Lung (tissue), 12 donors: ENCODE results near the gene CATSPERD. TPM values are rescaled to one million over a fixed set of nuclear protein-coding genes. Genes with fewer than 3 reads are reported as not detected.
A peak's percentile ranks its signal among the peaks of the same experiment; 100 is the strongest.

Experiments
- ATAC-seq: fragments of 200-7000 bp; cut with Tn5 transposase; one replicate; pipeline ENCODE4 v1.9.1; 2020; ENCODE audit warnings: moderate number of reproducible peaks; ENCODE audit not compliant: insufficient read depth, low FRiP score
- DNase-seq, 3 donors: peaks; one replicate each; pipeline ENCODE4 v3.0.0-alpha.2; 2013 to 2017
- H3K27ac ChIP-seq, 2 donors: one replicate each; pipeline ENCODE4 v1.5.1; 2013; ENCODE audit warnings: mild to moderate bottlenecking in 2 of 2, moderate library complexity in 2 of 2, control low read depth in 1 of 2, inconsistent platforms in 1 of 2, low read depth in 1 of 2, low read length in 1 of 2
- H3K27me3 ChIP-seq, 3 donors: one replicate each; pipeline ENCODE4 v1.5.1; 2013; ENCODE audit warnings: low read length in 2 of 3; ENCODE audit not compliant: control insufficient read depth in 3 of 3, insufficient read depth in 3 of 3
- H3K36me3 ChIP-seq, 4 donors: one replicate each; pipeline ENCODE4 v1.5.1; 2013; ENCODE audit warnings: low read length in 4 of 4, mild to moderate bottlenecking in 1 of 4, moderate library complexity in 1 of 4; ENCODE audit not compliant: control insufficient read depth in 4 of 4, insufficient read depth in 4 of 4
- H3K4me1 ChIP-seq, 5 donors: one replicate each; pipeline ENCODE4 v1.5.1; 2013; ENCODE audit warnings: low read length in 5 of 5, mild to moderate bottlenecking in 2 of 5, moderate library complexity in 1 of 5; ENCODE audit not compliant: control insufficient read depth in 5 of 5, insufficient read depth in 5 of 5
- H3K4me3 ChIP-seq: one replicate; pipeline ENCODE4 v1.5.1; 2013; ENCODE audit warnings: mild to moderate bottlenecking, control low read depth, moderate library complexity
- H3K9ac ChIP-seq, 2 donors: one replicate each; pipeline ENCODE4 v1.5.1; 2013; ENCODE audit warnings: low read length in 2 of 2, control low read depth in 1 of 2; ENCODE audit not compliant: insufficient read depth in 1 of 2
- H3K9me3 ChIP-seq, 4 donors: one replicate each; pipeline ENCODE4 v1.5.1; 2013; ENCODE audit warnings: low read length in 3 of 4, mild to moderate bottlenecking in 1 of 4, moderate library complexity in 1 of 4; ENCODE audit not compliant: control insufficient read depth in 4 of 4, insufficient read depth in 3 of 4
- CTCF ChIP-seq: IDR thresholded peaks from 2 replicates; pipeline ENCODE4 v1.5.1; 2012; ENCODE audit warnings: mild to moderate bottlenecking; ENCODE audit errors: control extremely low read depth, extremely low read depth
- WGBS, 2 donors: extraction: QIAGEN DNeasy Blood & Tissue Kit; methylation state at CpG; one replicate each; pipeline ENCODE4 v1.1.7; 2013; 5-methylcytosine and 5-hydroxymethylcytosine counted together
- polyA plus RNA-seq, 2 donors: library from polyadenylated mRNA; stranded (reverse); fragments of 200-250 nt; gene quantifications; one replicate each; pipeline ENCODE4 v1.2.1, GENCODE V29; 2013
- total RNA-seq, 2 donors: library from RNA; depleted of rRNA in 1 of 2; stranded (reverse); fragments of >200 nt in 1 of 2; gene quantifications; one replicate each; pipeline ENCODE4 v1.2.1, GENCODE V29; 2014 to 2021
- donor health status: control.
- donor health status: control.
- donor health status: Bipolar disorder and iron deficiency.
- donor health status: healthy.
- donor health status: DM: yes; HTN: yes; CAD: no.

Gene CATSPERD
- total and polyA plus RNA-seq, 4 donors, result 8.2 to 11.3 (median 9.2) TPM

- H3K4me3 ChIP-seq, result no peak overlapping the region
- no peaks in the 10 kb centered on the region for H3K27me3 ChIP-seq
- DNase-seq (peak in 2 of 3 donors; percentile 51 to 75), ATAC-seq (no peak)
- no peak overlapping the region for H3K9ac ChIP-seq
- H3K4me1 ChIP-seq, result peaks cover 0 to 5% (median 0%) of the 10 kb centered on the region in 5 donors
- no peaks in the 10 kb centered on the region for H3K36me3 ChIP-seq
- no peak overlapping the region for H3K27ac ChIP-seq
- TF ChIP-seq CTCF, result no peak
- H3K9me3 ChIP-seq, result peaks cover 0 to 2% (median 0%) of the 10 kb centered on the region in 4 donors
- WGBS, 2 donors, result 76 to 79% methylated on average over 10 of the region's 10 CpGs
Measured at GRCh38 chr19:5818594-5818993, 98.2 kb downstream of the CATSPERD start.

GRCh38 chr19:5820785-5821184 lies 100.3 kb downstream of the CATSPERD start:
- no peak for ATAC-seq
- H3K9me3 ChIP-seq, result peaks cover 0 to 2% (median 0%) of the 10 kb centered on the region in 4 donors
- no peak for DNase-seq
- TF ChIP-seq CTCF, result no peak
- H3K27ac ChIP-seq, result no peak overlapping the region
- H3K27me3 ChIP-seq, result no peaks in the 10 kb centered on the region
- no peaks in the 10 kb centered on the region for H3K36me3 ChIP-seq
- H3K4me1 ChIP-seq, result peaks cover 0 to 5% (median 0%) of the 10 kb centered on the region in 5 donors
- no peak overlapping the region for H3K9ac ChIP-seq
- 58 to 63% methylated on average over 6 of the region's 6 CpGs for WGBS, 2 donors
- H3K4me3 ChIP-seq, result no peak overlapping the region

- no peak for TF ChIP-seq CTCF
- ATAC-seq (no peak), DNase-seq (no peak)
- Histone ChIP-seq H3K36me3 (no peaks in the 10 kb centered on the region), H3K4me1 (peaks cover 0 to 5% (median 0%) of the 10 kb centered on the region in 5 donors), H3K9ac (no peak overlapping the region), H3K27me3 (no peaks in the 10 kb centered on the region), H3K27ac (no peak overlapping the region), H3K4me3 (no peak overlapping the region), H3K9me3 (peaks cover 0 to 2% (median 0%) of the 10 kb centered on the region in 4 donors)
- 56 to 58% methylated on average over 8 of the region's 8 CpGs for whole genome bisulfite sequencing, 2 donors
Measured at GRCh38 chr19:5821521-5822180, 101.2 kb downstream of the CATSPERD start.
